ENCODE results near the gene CFAP53.

The CFAP53 gene

GRCh38 chr18:50201476-50202018 lies 64.7 kb downstream of the CFAP53 start:
- no peak for TF ChIP-seq CTCF (conservative IDR thresholded peaks at IDR 0.05; ENCODE audit: low read depth, low read length)
- no peak overlapping the region for H3K4me3 ChIP-seq (ENCODE audit: low read length)
- DNase-seq (ENCODE audit: low read depth): no peak

- no peak for DNase-seq (ENCODE audit: low read depth)
- no peak for TF ChIP-seq CTCF (conservative IDR thresholded peaks at IDR 0.05; ENCODE audit: low read depth, low read length)
- no peak overlapping the region for H3K4me3 ChIP-seq (ENCODE audit: low read length)
Measured at GRCh38 chr18:50199921-50200320, 66.4 kb downstream of the CFAP53 start.

- TF ChIP-seq CTCF (conservative IDR thresholded peaks at IDR 0.05; ENCODE audit: low read depth, low read length): no peak
- H3K4me3 ChIP-seq (ENCODE audit: low read length): no peak overlapping the region
- DNase-seq (ENCODE audit: low read depth): no peak
Measured at GRCh38 chr18:50199346-50199855, 66.9 kb downstream of the CFAP53 start.

- no peak for TF ChIP-seq CTCF (conservative IDR thresholded peaks at IDR 0.05; ENCODE audit: low read depth, low read length)
- no peak overlapping the region for H3K4me3 ChIP-seq (ENCODE audit: low read length)
- DNase-seq (ENCODE audit: low read depth): no peak
Measured at GRCh38 chr18:50196261-50196660, 70.0 kb downstream of the CFAP53 start.

- DNase-seq (ENCODE audit: low read depth): no peak
- no peak overlapping the region for H3K4me3 ChIP-seq (ENCODE audit: low read length)
- TF ChIP-seq CTCF (conservative IDR thresholded peaks at IDR 0.05; ENCODE audit: low read depth, low read length): no peak
Measured at GRCh38 chr18:50195689-50196088, 70.6 kb downstream of the CFAP53 start.

GRCh38 chr18:50194631-50195532 lies 71.4 kb downstream of the CFAP53 start, which contains the start of gene MYO5B:
Gene MYO5B (minus strand): TSS chr18:50195147. CDS start chr18:50194793, 354 bp downstream.
- no peak for TF ChIP-seq CTCF (conservative IDR thresholded peaks at IDR 0.05; ENCODE audit: low read depth, low read length)
- H3K4me3 ChIP-seq (ENCODE audit: low read length): peak within 1 kb of the TSS; percentile 44
- DNase-seq (ENCODE audit: low read depth): no peak

Data from retinal pigment epithelial cell (primary cell).